ENCODE data around the gene USE1.

DNA sequence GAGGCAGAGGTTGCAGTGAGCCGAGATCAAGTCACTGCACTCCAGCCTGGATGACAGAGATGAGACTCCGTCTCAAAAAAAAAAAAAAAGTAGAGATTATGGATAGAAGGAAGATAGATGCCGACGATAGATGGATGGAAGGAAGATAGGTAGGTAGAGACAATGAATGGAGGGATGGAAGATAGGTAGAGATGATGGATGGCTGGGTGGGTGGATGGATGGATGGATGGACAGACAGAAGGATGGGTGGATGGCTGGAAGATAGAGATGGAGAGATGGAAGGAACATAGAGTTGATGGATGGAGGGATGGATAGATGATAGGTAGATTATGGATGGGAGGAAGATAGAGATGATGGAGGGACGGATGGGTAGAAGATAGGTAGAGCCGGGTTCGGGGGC lies 18.5 kb upstream of the USE1 start:
- TF ChIP-seq, protein P1, sequence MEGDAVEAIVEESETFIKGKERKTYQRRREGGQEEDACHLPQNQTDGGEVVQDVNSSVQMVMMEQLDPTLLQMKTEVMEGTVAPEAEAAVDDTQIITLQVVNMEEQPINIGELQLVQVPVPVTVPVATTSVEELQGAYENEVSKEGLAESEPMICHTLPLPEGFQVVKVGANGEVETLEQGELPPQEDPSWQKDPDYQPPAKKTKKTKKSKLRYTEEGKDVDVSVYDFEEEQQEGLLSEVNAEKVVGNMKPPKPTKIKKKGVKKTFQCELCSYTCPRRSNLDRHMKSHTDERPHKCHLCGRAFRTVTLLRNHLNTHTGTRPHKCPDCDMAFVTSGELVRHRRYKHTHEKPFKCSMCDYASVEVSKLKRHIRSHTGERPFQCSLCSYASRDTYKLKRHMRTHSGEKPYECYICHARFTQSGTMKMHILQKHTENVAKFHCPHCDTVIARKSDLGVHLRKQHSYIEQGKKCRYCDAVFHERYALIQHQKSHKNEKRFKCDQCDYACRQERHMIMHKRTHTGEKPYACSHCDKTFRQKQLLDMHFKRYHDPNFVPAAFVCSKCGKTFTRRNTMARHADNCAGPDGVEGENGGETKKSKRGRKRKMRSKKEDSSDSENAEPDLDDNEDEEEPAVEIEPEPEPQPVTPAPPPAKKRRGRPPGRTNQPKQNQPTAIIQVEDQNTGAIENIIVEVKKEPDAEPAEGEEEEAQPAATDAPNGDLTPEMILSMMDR (conservative IDR thresholded peaks at IDR 0.05; ENCODE audit: low read depth in 2 of 2): no peak
- TF ChIP-seq ZNF114 (CRISPR knock-in tag; IDR thresholded peaks at IDR 0.05): no peak

Data from GM23338 (cell line).